Prostate gland (tissue), 2 donors: ENCODE measurements around the gene ZNF669. TPM values are rescaled to one million over a fixed set of nuclear protein-coding genes. Genes with fewer than 3 reads are reported as not detected.

Experiments used
- DNase-seq: peaks from one replicate; pipeline ENCODE4 v3.0.0-alpha.2; 2019; ENCODE audit warnings: low spot score
- H3K27ac ChIP-seq, 2 donors: fragments of 200-600 bp; sonication (generic); 2 replicates each; pipeline ENCODE4 v1.5.1; 2017 to 2019
- H3K27me3 ChIP-seq: fragments of 200-600 bp; sonication (generic); replicated peaks from 2 replicates; pipeline ENCODE4 v1.5.1; 2019; ENCODE audit not compliant: insufficient read depth
- H3K36me3 ChIP-seq, 2 donors: fragments of 200-600 bp; sonication (generic); 1 replicate in 1 of 2; 2 replicates in 1 of 2; pipeline versions ENCODE4 v1.5.1 to v1.8.1; 2017 to 2019
- H3K4me1 ChIP-seq: fragments of 200-600 bp; sonication (generic); replicated peaks from 2 replicates; pipeline ENCODE4 v1.5.1; 2019
- H3K4me3 ChIP-seq, 2 donors: fragments of 200-600 bp; sonication (generic); 2 replicates each; pipeline ENCODE4 v1.5.1; 2017 to 2019
- H3K9me3 ChIP-seq: fragments of 200-600 bp; sonication (generic); 2 replicates; pipeline ENCODE4 v1.5.1; 2017
- CTCF ChIP-seq, 4 experiments: fragments of 200-600 bp in 2 of 4; fragments of 450-650 bp in 2 of 4; sonication (generic) in 2 of 4; IDR thresholded peaks; 1 replicate in 3 of 4; 2 replicates in 1 of 4; pipeline ENCODE4 v1.5.1; 2016 to 2019; ENCODE audit warnings: antibody characterized with exemption in 4 of 4, mild to moderate bottlenecking in 2 of 4, moderate library complexity in 2 of 4
- POLR2A ChIP-seq: fragments of 450-650 bp; IDR thresholded peaks from one replicate; pipeline ENCODE4 v1.6.1; 2016; ENCODE audit warnings: antibody characterized with exemption, mild to moderate bottlenecking
- POLR2AphosphoS5 ChIP-seq: sonication (generic); formaldehyde crosslinking; IDR thresholded peaks from one replicate; pipeline ENCODE4 v1.6.1; 2017; ENCODE audit warnings: antibody characterized with exemption
- WGBS: methylation state at CpG from one replicate; pipeline ENCODE4 v1.1.5; 2018; 5-methylcytosine and 5-hydroxymethylcytosine counted together
- intact Hi-C: fragments of 100-400 bp; cut with DNase I; formaldehyde crosslinking; loops from one replicate; pipeline ENCODE4 v1.14.2; 2022
- total RNA-seq, 2 donors: library from RNA; depleted of rRNA; stranded (reverse); fragments of >200 nt; gene quantifications; one replicate each; pipeline ENCODE4 v1.1.0, GENCODE V29; 2016

Gene ZNF669
- total RNA-seq, 2 donors from 2014 or later, result 7.0 to 8.2 TPM

GRCh38 chr1:247118946-247119446 is 14.8 kb upstream of the ZNF669 start:
- intact Hi-C loops, result no loop called here
- Histone ChIP-seq H3K36me3 (no peaks in the 10 kb centered on the region), H3K4me1 (no peaks in the 10 kb centered on the region), H3K4me3 (no peak overlapping the region), H3K27me3 (no peaks in the 10 kb centered on the region), H3K9me3 (no peaks in the 10 kb centered on the region), H3K27ac (no peak overlapping the region)
- TF ChIP-seq POLR2A (no peak), POLR2AphosphoS5 (no peak), CTCF (IDR thresholded peaks at IDR 0.05) (no peak)
- DNase-seq, result no peak
- WGBS, result 66% methylated on average over 10 of the region's 11 CpGs

DNA sequence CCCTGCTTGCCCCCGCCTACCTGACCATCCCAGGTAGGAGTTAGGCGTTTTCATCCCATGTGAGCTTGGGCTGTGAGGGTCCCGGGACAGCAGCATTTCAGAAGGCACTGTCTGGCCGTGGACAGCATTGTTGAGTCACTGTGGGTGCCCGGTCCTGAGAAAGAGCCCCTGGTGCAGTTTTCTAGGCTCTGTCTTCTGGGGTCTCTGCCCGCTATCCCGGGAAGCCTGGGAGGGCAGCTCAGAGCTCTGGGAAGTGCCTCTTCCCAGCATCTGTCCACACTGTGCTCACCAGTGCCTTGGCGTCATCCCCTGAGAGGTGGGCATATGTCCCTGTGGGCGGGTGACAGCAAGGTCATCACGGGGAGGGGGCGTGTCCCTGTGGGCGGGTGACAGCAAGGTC is 11.4 kb upstream of the ZNF669 start:
- intact Hi-C loops, result no loop called here
- DNase-seq, result no peak

DNA sequence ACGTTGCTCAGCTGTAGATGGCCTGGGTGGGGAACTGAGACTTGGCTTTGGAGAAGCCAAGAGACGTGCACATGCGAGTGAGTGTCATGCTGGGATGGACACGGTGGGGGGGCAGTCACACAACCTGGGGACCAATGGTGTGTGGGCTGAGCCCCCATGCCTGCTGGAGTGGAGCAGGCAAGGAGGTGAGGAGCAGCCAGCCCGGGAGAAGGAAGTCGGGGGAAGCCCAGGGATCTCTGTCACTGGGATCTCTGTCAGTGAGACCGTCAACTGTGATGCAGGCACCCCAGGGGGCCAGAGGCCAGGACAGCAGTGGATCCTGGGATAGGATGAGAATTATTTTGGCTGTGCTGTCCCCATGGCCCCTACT is 11.0 kb upstream of the ZNF669 start:
- DNase-seq, result no peak
- no peaks in the 10 kb centered on the region for H3K4me1 ChIP-seq
- no peak overlapping the region for H3K4me3 ChIP-seq
- TF ChIP-seq CTCF (IDR thresholded peaks at IDR 0.05), result no peak
- no peak for TF ChIP-seq POLR2A
- TF ChIP-seq POLR2AphosphoS5, result no peak
- H3K36me3 ChIP-seq, result no peaks in the 10 kb centered on the region
- 78% methylated on average over 6 of the region's 7 CpGs for WGBS
- intact Hi-C loops, result no loop called here
- no peaks in the 10 kb centered on the region for H3K27me3 ChIP-seq
- no peaks in the 10 kb centered on the region for H3K9me3 ChIP-seq
- H3K27ac ChIP-seq, result no peak overlapping the region

More for the DNA sequence above, 11.4 kb upstream of the ZNF669 start:
- Histone ChIP-seq H3K36me3 (no peaks in the 10 kb centered on the region), H3K4me1 (no peaks in the 10 kb centered on the region), H3K27me3 (no peaks in the 10 kb centered on the region), H3K27ac (no peak overlapping the region), H3K4me3 (no peak overlapping the region), H3K9me3 (no peaks in the 10 kb centered on the region)
- WGBS, result 94% methylated on average over 10 of the region's 12 CpGs
- TF ChIP-seq POLR2A (no peak), POLR2AphosphoS5 (no peak), CTCF (IDR thresholded peaks at IDR 0.05) (no peak)

DNA sequence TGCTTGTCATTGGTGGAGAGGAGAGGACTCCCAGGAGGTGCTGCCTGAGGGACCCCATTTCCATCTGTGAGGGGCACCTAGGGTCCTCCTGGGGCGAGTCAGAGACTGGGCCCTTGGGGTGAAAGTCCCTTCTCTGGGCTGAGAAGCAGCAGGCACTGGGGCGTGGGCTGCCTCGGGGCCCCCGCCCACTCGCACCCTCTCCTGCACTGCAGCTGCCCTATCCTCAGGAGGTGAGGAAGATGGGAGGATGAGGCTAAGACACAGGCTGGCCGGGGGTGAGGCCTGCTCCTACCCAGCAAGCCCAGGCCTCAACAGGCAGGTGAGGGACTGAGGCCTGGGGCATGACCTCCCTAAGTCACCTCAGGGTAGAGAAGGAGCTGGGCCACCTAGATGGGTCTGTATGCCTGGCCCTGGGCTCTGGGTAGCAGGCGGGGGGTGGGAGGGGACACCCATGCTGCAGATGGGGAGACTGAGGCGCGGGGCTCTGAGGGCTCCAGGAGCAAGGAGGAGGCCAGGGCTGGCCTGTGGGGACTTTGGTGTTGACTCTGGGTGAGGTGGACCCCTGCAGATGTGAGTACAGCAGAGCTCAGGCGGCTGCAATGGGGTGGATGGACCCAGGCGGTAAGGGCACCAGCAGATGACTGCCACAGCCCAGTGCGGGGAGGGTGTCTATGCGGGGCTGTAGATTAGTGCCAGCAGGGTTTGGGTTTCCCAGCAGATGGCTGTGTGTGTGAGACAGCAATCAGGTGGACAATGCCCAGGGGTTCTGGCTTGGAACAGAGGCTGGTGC is 10.4 kb upstream of the ZNF669 start:
- intact Hi-C loops, result no loop called here
- 84% methylated on average over 13 of the region's 13 CpGs for WGBS
- no peak for TF ChIP-seq POLR2AphosphoS5
- no peak for TF ChIP-seq POLR2A
- TF ChIP-seq CTCF (IDR thresholded peaks at IDR 0.05), result no peak

GRCh38 chr1:247113733-247114271 is 9.6 kb upstream of the ZNF669 start:
- intact Hi-C loops, result no loop called here
- Histone ChIP-seq H3K36me3 (no peaks in the 10 kb centered on the region), H3K9me3 (no peaks in the 10 kb centered on the region), H3K4me3 (no peak overlapping the region), H3K27me3 (no peaks in the 10 kb centered on the region), H3K27ac (no peak overlapping the region), H3K4me1 (no peaks in the 10 kb centered on the region)
- DNase-seq, result no peak
- 85% methylated on average over 5 of the region's 5 CpGs for WGBS
- TF ChIP-seq CTCF (IDR thresholded peaks at IDR 0.05), result no peak
- TF ChIP-seq POLR2A, result no peak
- no peak for TF ChIP-seq POLR2AphosphoS5

More for the DNA sequence above, 10.4 kb upstream of the ZNF669 start:
- Histone ChIP-seq H3K36me3 (no peaks in the 10 kb centered on the region), H3K27me3 (no peaks in the 10 kb centered on the region), H3K9me3 (no peaks in the 10 kb centered on the region), H3K4me3 (no peak overlapping the region), H3K27ac (no peak overlapping the region), H3K4me1 (no peaks in the 10 kb centered on the region)
- DNase-seq, result no peak
